Measurements from ENCODE around the gene TARM1. TPM values are rescaled to one million over a fixed set of nuclear protein-coding genes. Genes with fewer than 3 reads are reported as not detected.
"Not testable (repeated sequence)": the region's sequence is repeated elsewhere in the genome, so short reads cannot be mapped to it uniquely, and the experiment has no call there.

The TARM1 gene
- total RNA-seq, 1 experiment from 2014 or later: not detected

DNA sequence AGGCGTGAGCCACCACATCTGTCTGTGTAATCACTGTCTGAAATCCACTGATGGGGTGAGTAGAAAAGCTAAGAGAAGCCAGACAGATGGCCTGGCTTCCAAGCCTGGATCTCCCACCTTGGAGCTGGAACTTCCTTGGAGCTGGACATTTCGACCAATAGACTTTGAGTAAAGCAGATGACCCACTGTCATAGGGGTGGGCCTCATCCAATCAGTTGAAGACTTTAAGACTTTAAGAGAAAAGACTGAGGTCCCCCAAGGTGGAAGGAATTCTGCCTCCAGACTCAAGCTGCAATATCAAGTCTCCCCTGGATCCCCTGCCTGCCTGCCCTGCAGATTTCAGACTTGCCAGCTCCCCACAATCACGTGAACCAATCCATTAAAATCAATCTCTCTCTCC is 38.2 kb downstream of the TARM1 start:
- DNase-seq (ENCODE audit: low read depth): no peak
- in situ Hi-C loops (cut with HindIII; ENCODE audit: low pct_unique_long_range_greater_than_20kb, low sequenced_read_pairs): no loop called here

DNA sequence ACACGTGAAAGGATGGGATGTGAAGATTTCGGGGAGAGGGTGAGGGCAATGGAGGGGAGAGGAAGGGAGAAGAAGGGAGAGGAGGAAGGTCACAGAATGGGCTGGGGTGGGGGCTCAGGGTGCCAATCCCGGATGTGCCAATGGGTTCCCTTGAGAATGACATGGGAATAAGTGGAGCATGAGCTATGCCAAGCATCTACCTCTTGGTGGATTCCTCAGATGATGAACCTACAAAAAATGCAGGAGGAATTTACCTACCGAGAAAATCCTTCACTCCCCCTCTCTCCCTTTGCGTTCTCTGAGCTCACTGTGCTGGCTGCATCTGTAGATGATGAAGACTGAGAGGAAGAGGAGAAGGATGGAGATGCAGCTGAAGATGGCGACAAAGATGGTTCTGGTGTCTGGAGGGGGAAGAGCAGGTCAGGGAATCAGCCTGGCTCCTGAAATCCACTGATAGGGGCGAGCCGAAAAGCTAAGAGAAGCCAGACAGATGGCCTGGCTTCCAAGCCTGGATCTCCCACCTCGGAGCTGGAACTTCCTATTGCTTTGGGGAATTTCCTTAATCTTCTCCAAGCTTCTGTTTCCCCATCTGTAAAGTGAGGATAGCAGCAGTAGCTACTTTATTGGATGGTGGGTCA is 39.1 kb downstream of the TARM1 start:
- in situ Hi-C loops (cut with HindIII; ENCODE audit: low pct_unique_long_range_greater_than_20kb, low sequenced_read_pairs): no loop called here
- peak; percentile 16 for DNase-seq (ENCODE audit: low read depth)

DNA sequence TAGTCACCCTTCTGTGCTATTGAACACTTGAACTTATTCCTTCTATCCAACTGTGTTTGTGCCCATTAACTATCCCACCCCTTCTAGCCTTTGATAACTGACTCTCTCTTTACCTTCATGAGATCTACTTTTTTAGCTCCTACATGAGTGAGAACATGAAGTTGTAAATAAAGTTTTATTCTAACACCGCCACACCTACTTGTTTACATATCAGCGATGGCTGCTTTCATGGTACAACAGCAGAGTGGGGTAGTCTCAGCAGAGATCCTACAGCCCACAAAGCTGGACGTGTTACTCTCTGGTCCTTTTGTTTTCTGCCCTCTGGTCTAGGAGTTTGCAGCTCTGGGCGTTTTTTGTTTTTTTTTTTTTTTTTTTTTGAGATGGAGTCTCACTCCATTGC is 41.2 kb downstream of the TARM1 start:
- in situ Hi-C loops (cut with HindIII; ENCODE audit: low pct_unique_long_range_greater_than_20kb, low sequenced_read_pairs): no loop called here
- DNase-seq (ENCODE audit: low read depth): no peak

DNA sequence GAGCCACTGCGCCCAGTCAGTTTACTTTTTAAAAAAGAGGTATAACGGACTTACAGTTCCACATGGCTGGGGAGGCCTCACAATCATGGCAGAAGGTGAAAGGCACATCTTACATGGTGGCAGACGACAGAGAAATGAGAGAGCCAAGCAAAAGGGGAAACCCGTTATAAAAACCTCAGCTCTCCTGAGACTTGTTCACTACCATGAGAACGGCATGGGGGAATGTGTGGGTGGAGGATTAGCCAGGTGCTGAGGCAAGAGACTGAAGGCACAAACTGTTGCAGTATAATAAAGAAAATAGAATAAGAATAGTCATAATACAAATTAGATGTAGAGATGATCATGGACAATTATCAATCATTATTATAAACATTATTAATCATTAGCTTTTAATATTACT is 44.6 kb downstream of the TARM1 start:
- in situ Hi-C loops (cut with HindIII; ENCODE audit: low pct_unique_long_range_greater_than_20kb, low sequenced_read_pairs); DNase-seq (ENCODE audit: low read depth): not testable (repeated sequence)

DNA sequence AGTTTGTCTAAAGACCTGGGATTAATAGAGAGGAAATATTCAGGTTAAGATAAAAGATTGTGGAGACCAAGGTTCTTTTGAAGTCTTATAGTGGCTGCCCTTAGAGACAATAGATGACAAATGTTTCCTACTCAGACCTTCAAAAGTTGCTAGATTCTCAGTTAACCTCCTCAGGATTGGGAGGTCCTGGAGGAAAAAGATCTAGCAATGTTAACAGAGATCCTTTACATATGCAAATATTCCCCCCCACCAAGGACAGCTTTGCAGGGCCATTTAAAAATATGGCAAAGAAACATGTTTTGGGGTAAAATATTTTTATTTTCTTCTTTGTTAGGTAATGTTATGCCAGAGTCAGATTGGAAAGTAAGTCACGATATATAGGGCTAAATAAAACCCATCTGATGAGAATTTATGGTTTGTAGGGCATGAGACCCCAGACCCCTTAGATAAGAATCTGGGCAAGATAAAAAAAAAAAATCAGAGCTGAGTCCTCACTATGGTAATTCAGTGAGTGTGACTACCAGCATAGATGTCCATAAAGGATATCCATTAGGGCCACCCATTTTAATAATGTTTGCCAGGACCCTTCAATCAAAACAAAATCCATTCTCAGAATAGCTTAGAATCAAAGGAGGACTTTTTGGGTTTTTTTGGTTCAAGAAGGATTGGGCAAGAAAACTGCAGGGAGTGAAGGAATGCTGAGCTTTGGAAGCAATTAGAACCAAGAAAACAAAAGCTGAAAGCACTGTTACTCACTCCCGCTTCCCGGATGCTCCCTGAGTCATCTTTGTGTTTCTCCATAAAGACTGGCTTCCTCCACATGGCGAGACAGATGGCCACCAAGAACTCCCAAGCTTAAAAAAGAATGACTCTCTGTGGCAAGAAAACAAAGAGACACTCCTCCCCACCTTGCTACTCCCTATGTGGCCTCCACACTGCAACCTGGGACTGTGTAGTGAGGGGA is 45.7 kb downstream of the TARM1 start:
- in situ Hi-C loops (cut with HindIII; ENCODE audit: low pct_unique_long_range_greater_than_20kb, low sequenced_read_pairs): no loop called here
- peak; percentile 15 for DNase-seq (ENCODE audit: low read depth)

DNA sequence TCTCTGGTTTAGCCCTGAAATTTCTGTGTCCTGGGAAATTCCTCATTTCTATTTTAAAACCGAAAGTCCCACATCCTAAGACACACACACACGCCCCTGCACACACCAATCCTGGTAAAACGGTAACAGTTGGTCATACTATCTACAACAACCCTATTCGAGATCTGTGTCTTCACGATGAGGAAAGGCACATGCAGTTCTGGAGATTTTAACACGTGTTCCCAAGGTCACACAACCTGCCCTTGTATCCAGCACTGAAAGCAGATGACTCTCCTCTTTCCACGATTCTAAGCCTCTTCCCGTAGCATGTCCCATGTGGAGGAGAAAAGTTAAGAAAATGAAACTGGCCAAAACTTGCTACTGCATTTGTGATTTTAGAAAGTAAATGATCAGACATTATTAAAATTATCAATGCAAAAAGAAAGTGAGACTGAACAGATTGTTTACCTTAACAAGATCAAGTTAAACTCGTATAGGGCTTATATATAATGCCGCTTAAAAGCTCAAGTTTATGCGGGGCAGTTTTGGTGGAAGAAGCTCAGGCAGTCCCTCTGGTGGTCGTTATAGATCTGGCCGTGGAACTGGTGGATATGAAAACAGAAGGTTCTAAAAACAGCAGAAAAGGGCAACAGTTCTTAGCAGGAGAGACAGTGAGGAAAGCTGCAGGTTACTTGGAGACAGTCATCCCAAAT is 50.1 kb downstream of the TARM1 start:
- in situ Hi-C loops (cut with HindIII; ENCODE audit: low pct_unique_long_range_greater_than_20kb, low sequenced_read_pairs): no loop called here
- no peak for DNase-seq (ENCODE audit: low read depth)

DNA sequence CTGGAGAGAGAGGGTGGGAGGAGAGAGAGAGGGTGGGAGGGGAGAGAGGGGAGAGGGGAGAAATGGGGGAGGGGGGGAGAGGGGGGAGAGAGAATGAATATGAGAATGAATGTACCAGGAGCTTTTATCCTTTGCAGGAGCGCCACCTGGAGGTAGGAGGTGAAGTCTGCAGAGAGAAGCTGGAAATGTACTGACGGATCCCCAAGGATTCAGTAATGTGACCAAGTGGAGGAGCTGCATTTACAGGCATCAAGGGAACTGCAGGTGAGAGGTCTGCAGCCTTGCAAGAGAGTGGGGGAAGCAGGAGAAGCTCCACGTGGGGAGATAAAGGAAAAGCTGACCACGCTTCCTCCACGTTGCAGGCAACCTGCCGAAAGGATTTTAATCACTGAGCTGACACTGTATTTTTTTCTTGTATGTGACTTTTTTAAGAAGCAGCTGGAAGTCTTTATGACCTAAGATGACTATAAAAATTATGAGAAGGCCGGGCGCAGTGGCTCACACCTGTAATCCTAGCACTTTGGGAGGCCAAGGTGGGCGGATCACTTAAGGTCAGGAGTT is 51.2 kb downstream of the TARM1 start:
- DNase-seq (ENCODE audit: low read depth): peak; percentile 37
- in situ Hi-C loops (cut with HindIII; ENCODE audit: low pct_unique_long_range_greater_than_20kb, low sequenced_read_pairs): no loop called here

DNA sequence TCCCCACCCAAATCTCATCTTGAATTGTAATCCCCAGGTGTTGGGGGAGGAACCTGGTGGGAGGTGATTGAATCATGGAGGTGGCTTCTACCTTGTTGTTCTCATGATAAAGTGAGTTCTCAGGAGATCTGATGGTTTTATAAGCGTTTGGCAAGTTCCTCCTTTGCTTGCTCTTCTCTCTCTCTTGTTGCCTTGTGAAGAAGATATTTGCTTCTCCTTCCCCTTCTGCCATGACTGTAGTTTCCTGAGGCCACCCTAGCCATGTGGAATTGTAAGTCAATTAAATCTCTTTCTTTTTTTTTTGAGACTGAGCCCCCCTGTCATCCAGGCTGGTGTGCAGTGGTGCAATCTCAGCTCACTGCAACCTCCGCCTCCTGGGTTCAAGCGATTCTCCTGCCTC is 51.9 kb downstream of the TARM1 start:
- no peak for DNase-seq (ENCODE audit: low read depth)
- in situ Hi-C loops (cut with HindIII; ENCODE audit: low pct_unique_long_range_greater_than_20kb, low sequenced_read_pairs): no loop called here

DNA sequence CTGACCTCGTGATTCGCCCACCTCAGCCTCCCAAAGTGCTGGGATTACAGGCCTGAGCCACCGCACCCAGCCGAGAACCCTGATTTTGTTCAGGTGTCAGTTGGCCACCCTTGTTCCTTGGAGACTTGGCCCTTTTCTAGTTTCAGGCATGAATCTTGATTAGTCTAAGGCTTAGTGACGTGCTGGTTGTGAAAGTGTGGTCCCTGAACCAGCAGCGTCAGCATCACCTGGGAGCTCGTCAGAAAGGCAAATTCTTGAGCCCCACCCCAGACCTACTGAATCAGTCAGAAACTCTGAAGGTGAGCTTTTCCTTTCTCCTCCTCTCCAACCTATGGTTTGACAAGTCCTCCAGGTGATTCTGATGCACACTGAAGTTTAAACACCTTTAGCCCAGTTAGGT is 54.5 kb downstream of the TARM1 start:
- in situ Hi-C loops (cut with HindIII; ENCODE audit: low pct_unique_long_range_greater_than_20kb, low sequenced_read_pairs): no loop called here
- no peak for DNase-seq (ENCODE audit: low read depth)

DNA sequence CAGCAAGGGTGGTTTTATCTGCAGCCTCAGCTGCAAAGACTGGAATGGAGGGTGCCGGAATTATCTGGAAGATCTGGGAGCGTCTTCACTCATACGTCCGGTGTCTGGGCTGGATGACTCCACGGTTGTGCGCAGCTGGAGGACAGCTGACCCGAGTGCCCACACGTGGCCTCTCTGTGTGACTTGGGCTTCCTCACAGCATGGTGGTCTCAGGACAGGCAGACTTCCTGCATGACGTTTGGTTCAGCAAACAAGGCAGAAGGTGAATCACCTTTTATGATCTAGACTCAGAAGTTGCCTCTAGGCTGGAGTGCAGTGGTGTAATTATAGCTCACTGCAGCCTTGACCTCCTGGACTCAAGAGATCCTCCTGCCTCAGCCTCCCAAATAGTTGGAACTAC is 56.5 kb downstream of the TARM1 start:
- DNase-seq (ENCODE audit: low read depth): no peak
- in situ Hi-C loops (cut with HindIII; ENCODE audit: low pct_unique_long_range_greater_than_20kb, low sequenced_read_pairs): no loop called here

DNA sequence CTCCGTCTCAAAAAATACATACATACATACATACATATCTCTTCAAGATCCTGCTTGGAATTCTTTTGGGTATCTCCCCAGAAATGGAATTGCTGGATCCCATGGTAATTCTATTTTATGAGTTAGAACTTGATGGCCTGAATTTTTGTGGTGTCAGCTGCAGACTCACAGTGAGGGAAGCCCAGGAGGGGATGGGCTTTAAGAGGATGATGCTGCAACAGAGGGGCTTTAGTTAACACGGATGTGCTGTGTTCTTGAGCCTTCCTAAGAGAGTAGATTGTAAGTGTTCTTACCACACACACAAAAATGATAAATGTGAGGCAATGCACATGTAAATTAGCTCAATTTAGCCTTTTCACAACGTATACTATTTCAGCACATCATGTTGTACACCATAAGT is 58.0 kb downstream of the TARM1 start:
- in situ Hi-C loops (cut with HindIII; ENCODE audit: low pct_unique_long_range_greater_than_20kb, low sequenced_read_pairs): no loop called here
- no peak for DNase-seq (ENCODE audit: low read depth)

DNA sequence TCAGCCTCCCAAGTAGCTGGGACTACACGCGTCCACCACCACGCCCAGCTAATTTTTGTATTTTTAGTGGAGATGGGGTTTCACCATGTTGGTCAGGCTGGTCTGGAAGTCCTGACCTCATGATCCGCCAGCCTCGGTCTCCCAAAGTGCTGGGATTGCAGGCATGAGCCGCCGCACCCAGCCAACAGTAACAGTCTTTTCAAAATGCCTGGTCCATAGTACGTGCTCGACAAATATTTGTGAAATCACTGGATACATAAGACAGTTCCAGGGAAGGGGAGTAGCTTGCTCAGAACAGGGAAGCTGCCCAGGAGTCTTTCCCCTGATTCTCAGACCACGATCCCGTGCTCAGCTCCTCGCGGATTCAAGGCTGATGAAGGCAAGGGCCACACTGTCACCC is 59.2 kb downstream of the TARM1 start:
- DNase-seq (ENCODE audit: low read depth): peak; percentile 12
- in situ Hi-C loops (cut with HindIII; ENCODE audit: low pct_unique_long_range_greater_than_20kb, low sequenced_read_pairs): no loop called here

DNA sequence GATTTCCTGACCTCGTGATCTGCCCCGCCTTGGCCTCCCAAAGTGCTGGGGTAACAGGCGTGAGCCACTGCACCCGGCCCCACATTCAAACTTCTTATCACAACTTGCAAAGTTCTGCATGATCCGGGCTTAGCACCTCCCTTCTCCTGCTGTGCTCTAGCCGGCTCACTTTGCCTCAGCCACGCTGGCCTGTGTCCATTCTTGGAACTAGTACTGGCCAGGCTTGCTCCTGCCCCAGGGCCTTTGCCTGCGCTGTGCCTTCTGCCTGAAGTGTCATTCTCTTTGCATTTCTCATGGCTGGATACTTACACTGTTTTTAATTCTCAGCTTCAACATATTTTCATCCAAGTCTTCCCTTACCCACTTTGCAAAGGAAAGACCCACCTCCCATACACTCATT is 59.8 kb downstream of the TARM1 start:
- no peak for DNase-seq (ENCODE audit: low read depth)
- in situ Hi-C loops (cut with HindIII; ENCODE audit: low pct_unique_long_range_greater_than_20kb, low sequenced_read_pairs): no loop called here

Other genes with a start within 250 kb of the TARM1 start
- gene MYADM, start 213.5 kb downstream of the TARM1 start, total RNA-seq (2014; rRNA removed; shearing (Covaris generic); ENCODE audit: low replicate concordance): 17.3 and 19.2 TPM in 2 replicates
- 0.10 TPM in 1 of 2 replicates, not detected in the other for gene PRKCG, start 199.2 kb downstream of the TARM1 start, total RNA-seq (2014; rRNA removed; shearing (Covaris generic); ENCODE audit: low replicate concordance)
- gene CACNG7, start 172.1 kb downstream of the TARM1 start, total RNA-seq (2014; rRNA removed; shearing (Covaris generic); ENCODE audit: low replicate concordance): not detected in 2 replicates
- not detected in 2 replicates for gene CACNG8, start 118.4 kb downstream of the TARM1 start, total RNA-seq (2014; rRNA removed; shearing (Covaris generic); ENCODE audit: low replicate concordance)
- gene CACNG6, start 89.7 kb downstream of the TARM1 start, total RNA-seq (2014; rRNA removed; shearing (Covaris generic); ENCODE audit: low replicate concordance): not detected in 2 replicates
- gene VSTM1, start 17.5 kb downstream of the TARM1 start, total RNA-seq (2014; rRNA removed; shearing (Covaris generic); ENCODE audit: low replicate concordance): 6.0 TPM in 1 of 2 replicates, not detected in the other
- not detected in 2 replicates for gene OSCAR, start 19.4 kb upstream of the TARM1 start, total RNA-seq (2014; rRNA removed; shearing (Covaris generic); ENCODE audit: low replicate concordance)
- 27.2 and 50.8 TPM in 2 replicates for gene NDUFA3, start 21.5 kb upstream of the TARM1 start, total RNA-seq (2014; rRNA removed; shearing (Covaris generic); ENCODE audit: low replicate concordance)
- gene TFPT, start 34.3 kb upstream of the TARM1 start, total RNA-seq (2014; rRNA removed; shearing (Covaris generic); ENCODE audit: low replicate concordance): 19.9 and 30.5 TPM in 2 replicates
- 109 and 128 TPM in 2 replicates for gene PRPF31, start 34.4 kb upstream of the TARM1 start, total RNA-seq (2014; rRNA removed; shearing (Covaris generic); ENCODE audit: low replicate concordance)
- gene CNOT3, start 56.4 kb upstream of the TARM1 start, total RNA-seq (2014; rRNA removed; shearing (Covaris generic); ENCODE audit: low replicate concordance): 3.3 and 18.4 TPM in 2 replicates
- 9.3 and 16.9 TPM in 2 replicates for gene LENG1, start 78.4 kb upstream of the TARM1 start, total RNA-seq (2014; rRNA removed; shearing (Covaris generic); ENCODE audit: low replicate concordance)
- not detected in 2 replicates for gene TMC4, start 91.8 kb upstream of the TARM1 start, total RNA-seq (2014; rRNA removed; shearing (Covaris generic); ENCODE audit: low replicate concordance)
- 40.1 and 108 TPM in 2 replicates for gene MBOAT7, start 108.2 kb upstream of the TARM1 start, total RNA-seq (2014; rRNA removed; shearing (Covaris generic); ENCODE audit: low replicate concordance)
- 214 and 219 TPM in 2 replicates for gene TSEN34, start 109.9 kb upstream of the TARM1 start, total RNA-seq (2014; rRNA removed; shearing (Covaris generic); ENCODE audit: low replicate concordance)
- 2,272 and 2,379 TPM in 2 replicates for gene RPS9, start 119.5 kb upstream of the TARM1 start, total RNA-seq (2014; rRNA removed; shearing (Covaris generic); ENCODE audit: low replicate concordance)
- not detected in 2 replicates for gene LILRB3, start 141.6 kb upstream of the TARM1 start, total RNA-seq (2014; rRNA removed; shearing (Covaris generic); ENCODE audit: low replicate concordance)
- gene LILRA6, start 161.4 kb upstream of the TARM1 start, total RNA-seq (2014; rRNA removed; shearing (Covaris generic); ENCODE audit: low replicate concordance): not detected in 2 replicates
- not detected in 2 replicates for gene LILRB5, start 175.9 kb upstream of the TARM1 start, total RNA-seq (2014; rRNA removed; shearing (Covaris generic); ENCODE audit: low replicate concordance)
- gene LILRB2, start 199.7 kb upstream of the TARM1 start, total RNA-seq (2014; rRNA removed; shearing (Covaris generic); ENCODE audit: low replicate concordance): not detected in 2 replicates
- gene LILRA5, start 231.8 kb upstream of the TARM1 start, total RNA-seq (2014; rRNA removed; shearing (Covaris generic); ENCODE audit: low replicate concordance): not detected in 2 replicates